ENCODE data around the gene OVOL2.

The OVOL2 gene

DNA sequence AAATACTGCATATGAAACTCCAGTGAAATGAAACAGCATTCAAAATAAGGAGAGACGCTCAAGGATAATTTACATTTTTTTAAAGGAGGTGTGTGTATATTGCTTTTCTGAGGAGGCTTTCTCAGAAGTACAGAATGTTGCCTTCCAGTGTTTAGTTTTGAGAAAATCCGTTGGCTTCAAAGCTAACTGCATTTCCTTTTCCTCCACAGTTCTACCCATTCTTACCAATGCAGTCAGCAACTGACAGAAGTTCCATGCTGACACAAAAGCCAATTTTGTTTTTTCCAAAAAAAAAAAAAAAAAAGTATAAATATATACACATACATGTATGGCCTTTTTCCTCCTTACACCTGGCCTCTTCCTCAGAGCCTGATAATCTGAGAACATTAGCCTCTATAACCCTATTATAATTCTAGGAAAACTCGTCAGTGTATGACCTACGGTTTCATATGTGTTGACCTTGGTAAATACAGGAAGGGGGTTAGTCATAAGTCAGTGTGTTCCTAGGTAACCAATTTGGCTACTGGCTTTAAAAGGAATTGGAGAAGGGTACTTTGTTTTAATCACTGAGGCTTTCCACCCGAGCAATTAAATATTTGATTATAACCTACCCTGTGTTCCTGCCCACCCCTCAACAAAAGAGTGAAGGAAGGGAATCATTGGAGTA, 64.7 kb downstream of the OVOL2 start:
- H3K27ac ChIP-seq (ENCODE audit: low read depth, low read length): no peak overlapping the region
- H3K4me1 ChIP-seq (ENCODE audit: control insufficient read depth in 5 of 5, insufficient read depth in 5 of 5, low read length in 5 of 5): peaks cover 2 to 8% (median 7%) of the 10 kb centered on the region in 5 donors
- no peak overlapping the region for H3K4me3 ChIP-seq (ENCODE audit: low read depth in 1 of 5, low read length in 5 of 5)

GRCh38 chr20:17992224-17992637, 65.5 kb downstream of the OVOL2 start:
- H3K27ac ChIP-seq (ENCODE audit: low read depth, low read length): no peak overlapping the region
- H3K27me3 ChIP-seq (ENCODE audit: control insufficient read depth in 5 of 5, insufficient read depth in 4 of 5, low read length in 5 of 5): no peaks in the 10 kb centered on the region
- H3K36me3 ChIP-seq (ENCODE audit: control insufficient read depth in 5 of 5, insufficient read depth in 5 of 5, low read length in 5 of 5): peaks cover 3 to 23% (median 10%) of the 10 kb centered on the region in 5 donors
- H3K9ac ChIP-seq (ENCODE audit: low read length in 5 of 5): no peak overlapping the region
- H3K9me3 ChIP-seq (ENCODE audit: control insufficient read depth in 5 of 5, low read length in 5 of 5): no peaks in the 10 kb centered on the region
- H3K4me1 ChIP-seq (ENCODE audit: control insufficient read depth in 5 of 5, insufficient read depth in 5 of 5, low read length in 5 of 5): peaks cover 2 to 8% (median 7%) of the 10 kb centered on the region in 5 donors
- H3K4me3 ChIP-seq (ENCODE audit: low read depth in 1 of 5, low read length in 5 of 5): no peak overlapping the region

More for the DNA sequence above, 64.7 kb downstream of the OVOL2 start:
- Histone ChIP-seq H3K9ac (ENCODE audit: low read length in 5 of 5) (no peak overlapping the region), H3K9me3 (ENCODE audit: control insufficient read depth in 5 of 5, low read length in 5 of 5) (no peaks in the 10 kb centered on the region), H3K27me3 (ENCODE audit: control insufficient read depth in 5 of 5, insufficient read depth in 4 of 5, low read length in 5 of 5) (no peaks in the 10 kb centered on the region), H3K36me3 (ENCODE audit: control insufficient read depth in 5 of 5, insufficient read depth in 5 of 5, low read length in 5 of 5) (peaks cover 3 to 23% (median 10%) of the 10 kb centered on the region in 5 donors)

- Histone ChIP-seq H3K4me1 (ENCODE audit: control insufficient read depth in 5 of 5, insufficient read depth in 5 of 5, low read length in 5 of 5) (no peaks in the 10 kb centered on the region), H3K9ac (ENCODE audit: low read length in 5 of 5) (no peak overlapping the region), H3K9me3 (ENCODE audit: control insufficient read depth in 5 of 5, low read length in 5 of 5) (no peaks in the 10 kb centered on the region), H3K36me3 (ENCODE audit: control insufficient read depth in 5 of 5, insufficient read depth in 5 of 5, low read length in 5 of 5) (peaks cover 3 to 25% (median 10%) of the 10 kb centered on the region in 5 donors), H3K27ac (ENCODE audit: low read depth, low read length) (no peak overlapping the region), H3K4me3 (ENCODE audit: low read depth in 1 of 5, low read length in 5 of 5) (no peak overlapping the region), H3K27me3 (ENCODE audit: control insufficient read depth in 5 of 5, insufficient read depth in 4 of 5, low read length in 5 of 5) (no peaks in the 10 kb centered on the region)
Observed at GRCh38 chr20:17990278-17990972, 67.3 kb downstream of the OVOL2 start.

DNA sequence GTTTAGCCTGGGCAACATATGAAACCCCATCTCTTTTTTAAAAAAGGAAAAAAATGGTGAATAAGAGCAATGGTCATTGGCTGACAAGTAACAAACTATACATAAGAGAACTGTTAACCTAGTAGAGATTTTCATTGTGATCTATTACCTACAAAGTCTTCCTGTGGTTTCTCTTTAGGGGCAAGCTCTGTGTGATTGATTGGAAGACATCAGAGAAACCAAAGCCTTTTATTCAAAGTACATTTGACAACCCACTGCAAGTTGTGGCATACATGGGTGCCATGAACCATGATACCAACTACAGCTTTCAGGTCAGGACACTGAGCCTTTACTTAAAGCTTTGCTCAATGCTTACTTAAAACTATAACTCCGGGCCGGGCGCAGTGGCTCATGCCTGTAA, 69.7 kb downstream of the OVOL2 start:
- no peaks in the 10 kb centered on the region for H3K27me3 ChIP-seq (ENCODE audit: control insufficient read depth in 5 of 5, insufficient read depth in 4 of 5, low read length in 5 of 5)
- H3K27ac ChIP-seq (ENCODE audit: low read depth, low read length): no peak overlapping the region
- H3K4me1 ChIP-seq (ENCODE audit: control insufficient read depth in 5 of 5, insufficient read depth in 5 of 5, low read length in 5 of 5): no peaks in the 10 kb centered on the region
- H3K9me3 ChIP-seq (ENCODE audit: control insufficient read depth in 5 of 5, low read length in 5 of 5): no peaks in the 10 kb centered on the region
- peaks cover 3 to 25% (median 10%) of the 10 kb centered on the region in 5 donors for H3K36me3 ChIP-seq (ENCODE audit: control insufficient read depth in 5 of 5, insufficient read depth in 5 of 5, low read length in 5 of 5)
- no peak overlapping the region for H3K9ac ChIP-seq (ENCODE audit: low read length in 5 of 5)
- no peak overlapping the region for H3K4me3 ChIP-seq (ENCODE audit: low read depth in 1 of 5, low read length in 5 of 5)

DNA sequence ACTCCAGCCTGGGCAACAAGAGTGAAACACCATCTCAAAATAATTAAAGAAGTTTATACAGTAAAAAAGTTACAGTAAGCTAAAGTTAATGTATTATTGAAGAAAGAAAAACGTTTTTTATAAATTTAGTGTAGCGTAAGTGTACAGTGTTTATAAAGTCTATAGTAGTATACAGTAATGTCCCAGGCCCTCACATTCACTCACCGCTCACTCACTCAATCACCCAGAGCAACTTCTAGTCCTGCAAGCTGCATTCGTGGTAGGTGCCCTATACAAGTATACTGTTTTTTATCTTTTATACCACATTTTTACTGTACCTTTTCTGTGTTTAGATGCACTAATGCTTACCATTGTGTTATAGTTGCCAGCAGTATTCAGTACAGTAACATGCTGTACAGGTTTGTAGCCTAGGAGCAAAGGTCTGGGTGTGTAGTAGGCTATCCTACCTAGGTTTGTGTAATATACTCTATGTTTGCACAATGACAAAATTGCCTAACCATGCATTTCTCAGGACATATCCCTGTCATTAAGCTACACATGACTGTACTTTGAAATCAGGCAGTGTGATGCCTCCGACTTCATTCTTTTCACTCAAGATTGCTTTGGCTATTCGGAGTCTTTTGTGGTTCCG, 72.2 kb downstream of the OVOL2 start:
- peaks cover 3 to 20% (median 8%) of the 10 kb centered on the region in 5 donors for H3K36me3 ChIP-seq (ENCODE audit: control insufficient read depth in 5 of 5, insufficient read depth in 5 of 5, low read length in 5 of 5)
- H3K9me3 ChIP-seq (ENCODE audit: control insufficient read depth in 5 of 5, low read length in 5 of 5): no peaks in the 10 kb centered on the region
- no peak overlapping the region for H3K9ac ChIP-seq (ENCODE audit: low read length in 5 of 5)
- H3K4me3 ChIP-seq (ENCODE audit: low read depth in 1 of 5, low read length in 5 of 5): no peak overlapping the region
- no peak overlapping the region for H3K27ac ChIP-seq (ENCODE audit: low read depth, low read length)
- no peaks in the 10 kb centered on the region for H3K27me3 ChIP-seq (ENCODE audit: control insufficient read depth in 5 of 5, insufficient read depth in 4 of 5, low read length in 5 of 5)
- H3K4me1 ChIP-seq (ENCODE audit: control insufficient read depth in 5 of 5, insufficient read depth in 5 of 5, low read length in 5 of 5): no peaks in the 10 kb centered on the region

DNA sequence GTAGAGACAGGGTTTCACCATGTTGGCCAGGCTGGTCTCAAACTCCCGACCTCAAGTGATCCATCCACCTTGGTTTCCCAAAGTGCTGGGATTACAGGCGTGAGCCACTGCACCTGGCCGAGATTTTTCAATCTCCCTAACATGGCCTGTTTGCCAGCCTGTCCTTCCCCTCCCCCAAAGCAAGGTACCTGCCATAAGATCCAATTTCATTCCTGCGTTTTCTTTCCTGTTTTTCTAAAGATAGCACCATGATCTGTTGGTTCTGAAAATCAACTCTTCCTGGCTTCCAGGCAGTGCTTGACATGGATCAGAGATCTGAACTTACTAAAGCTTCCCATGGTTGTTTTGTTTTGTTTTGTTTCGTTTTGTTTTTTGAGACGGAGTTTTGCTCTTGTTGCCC, 81.4 kb downstream of the OVOL2 start:
- no peak overlapping the region for H3K4me3 ChIP-seq (ENCODE audit: low read depth in 1 of 5, low read length in 5 of 5)
- H3K4me1 ChIP-seq (ENCODE audit: control insufficient read depth in 5 of 5, insufficient read depth in 5 of 5, low read length in 5 of 5): peaks cover 0 to 21% (median 15%) of the 10 kb centered on the region in 5 donors
- H3K9ac ChIP-seq (ENCODE audit: low read length in 5 of 5): no peak overlapping the region
- no peaks in the 10 kb centered on the region for H3K9me3 ChIP-seq (ENCODE audit: control insufficient read depth in 5 of 5, low read length in 5 of 5)
- H3K27ac ChIP-seq (ENCODE audit: low read depth, low read length): no peak overlapping the region
- H3K27me3 ChIP-seq (ENCODE audit: control insufficient read depth in 5 of 5, insufficient read depth in 4 of 5, low read length in 5 of 5): no peaks in the 10 kb centered on the region
- H3K36me3 ChIP-seq (ENCODE audit: control insufficient read depth in 5 of 5, insufficient read depth in 5 of 5, low read length in 5 of 5): peaks cover 0 to 9% (median 4%) of the 10 kb centered on the region in 5 donors

Data from subcutaneous abdominal adipose tissue (tissue), 5 donors.